H1 (cell line): ENCODE data around the gene TMEM203. TPM values are rescaled to one million over a fixed set of nuclear protein-coding genes. Genes with fewer than 3 reads are reported as not detected.

Source experiments
- CTCF ChIA-PET: fragments of 300-600 bp; sonication (Branson Sonifier 250); formaldehyde crosslinking; loops from one replicate; lab custom pipeline; 2021; ENCODE audit not compliant: partially characterized antibody; lab: Charles Lee
- POLR2A ChIA-PET: fragments of 300-600 bp; sonication (Branson Sonifier 250); formaldehyde crosslinking; loops from one replicate; lab custom pipeline; 2021; ENCODE audit warnings: inconsistent platforms; ENCODE audit not compliant: partially characterized antibody; lab: Charles Lee
- DNase-seq, 2 experiments: peaks; one replicate each; pipeline versions ENCODE4 v3.0.0 to v3.0.0-alpha.2; 2010 to 2022; ENCODE audit warnings: low spot score in 2 of 2, low read depth in 1 of 2, mixed read lengths in 1 of 2
- FAIRE-seq: peaks from 2 replicates; lab custom pipeline; 2011; peaks lifted over from hg19 to GRCh38; lab: Jason Lieb, UNC
- H2AFZ ChIP-seq: 2 replicates; pipeline ENCODE4 v1.8.1; 2012; ENCODE audit warnings: low read length, inconsistent platforms
- H2AK5ac ChIP-seq: 2 replicates; pipeline ENCODE4 v1.6.1; 2013; ENCODE audit warnings: low read depth, low read length
- H2BK120ac ChIP-seq: replicated peaks from 2 replicates; pipeline ENCODE3; 2013; ENCODE audit warnings: low read depth, low read length, inconsistent platforms
- H2BK12ac ChIP-seq: 2 replicates; pipeline ENCODE4 v1.6.1; 2013; ENCODE audit warnings: low read depth, low read length
- H2BK15ac ChIP-seq: 2 replicates; pipeline ENCODE4 v1.6.1; 2013; ENCODE audit warnings: low read length
- H2BK20ac ChIP-seq: 2 replicates; pipeline ENCODE4 v1.6.1; 2013; ENCODE audit warnings: low read length
- H2BK5ac ChIP-seq: 2 replicates; pipeline ENCODE4 v1.6.1; 2013; ENCODE audit warnings: low read depth, low read length
- H3K14ac ChIP-seq: 2 replicates; pipeline ENCODE4 v1.6.1; 2013; ENCODE audit warnings: inconsistent platforms; ENCODE audit not compliant: insufficient read length
- H3K18ac ChIP-seq: 2 replicates; pipeline ENCODE4 v1.6.1; 2013; ENCODE audit warnings: low read length; ENCODE audit errors: extremely low read depth
- H3K23ac ChIP-seq: 2 replicates; pipeline ENCODE4 v1.6.1; 2013; ENCODE audit warnings: inconsistent platforms; ENCODE audit not compliant: insufficient read length
- H3K23me2 ChIP-seq: 2 replicates; pipeline ENCODE4 v1.6.1; 2013; ENCODE audit warnings: low read depth, low read length
- H3K27ac ChIP-seq: 2 replicates; pipeline ENCODE4 v1.6.1; 2011; ENCODE audit warnings: low read depth, low read length, inconsistent platforms
- H3K27me3 ChIP-seq, 4 experiments: replicated peaks in 1 of 4; 1 replicate in 1 of 4; 2 replicates in 3 of 4; pipeline versions ENCODE4 v1.6.1 to v1.8.1; 2011 to 2013; ENCODE audit warnings: low read length in 3 of 4, mild to moderate bottlenecking in 3 of 4, inconsistent platforms in 2 of 4, mixed read lengths in 2 of 4, moderate library complexity in 1 of 4; ENCODE audit not compliant: control insufficient read depth in 3 of 4, insufficient read depth in 3 of 4; ENCODE audit errors: extremely low read depth in 1 of 4
- H3K36me3 ChIP-seq, 4 experiments: 2 replicates each; pipeline versions ENCODE4 v1.6.1 to v1.8.1; 2011 to 2013; ENCODE audit warnings: mild to moderate bottlenecking in 4 of 4, low read length in 3 of 4, moderate library complexity in 2 of 4, control low read depth in 1 of 4, inconsistent platforms in 1 of 4; ENCODE audit not compliant: insufficient read depth in 4 of 4, control insufficient read depth in 2 of 4
- H3K4ac ChIP-seq: replicated peaks from 2 replicates; pipeline ENCODE3; 2013; ENCODE audit warnings: low read length, low read depth, mixed read lengths, inconsistent platforms; ENCODE audit not compliant: insufficient read length
- H3K4me1 ChIP-seq, 4 experiments: replicated peaks in 1 of 4; 1 replicate in 1 of 4; 2 replicates in 3 of 4; pipeline versions ENCODE4 v1.6.1 to v1.8.1; 2011 to 2013; ENCODE audit warnings: low read length in 3 of 4, inconsistent platforms in 2 of 4, mixed read lengths in 1 of 4; ENCODE audit not compliant: insufficient read depth in 4 of 4, control insufficient read depth in 3 of 4
- H3K4me2 ChIP-seq, 2 experiments: 2 replicates each; pipeline versions ENCODE4 v1.6.1 to v1.8.1; 2011 to 2013; ENCODE audit warnings: low read depth in 2 of 2, low read length in 2 of 2, control low read depth in 1 of 2, inconsistent platforms in 1 of 2, mild to moderate bottlenecking in 1 of 2; ENCODE audit not compliant: insufficient read depth in 1 of 2
- H3K4me3 ChIP-seq, 4 experiments: fragments of 200-600, 300-600 bp in 1 of 4; sonication (generic), shearing (Covaris generic), sonication (Bioruptor Twin) in 1 of 4; 2 replicates each; pipeline versions ENCODE4 v1.5.1 to v1.8.1; 2011 to 2016; ENCODE audit warnings: low read length in 4 of 4, low read depth in 3 of 4, control low read depth in 2 of 4, inconsistent platforms in 2 of 4, mild to moderate bottlenecking in 2 of 4, mixed read lengths in 1 of 4, moderate library complexity in 1 of 4; ENCODE audit not compliant: insufficient read depth in 2 of 4; ENCODE audit errors: extremely low read depth in 1 of 4
- H3K56ac ChIP-seq: replicated peaks from 2 replicates; pipeline ENCODE3; 2013; ENCODE audit warnings: low read depth, mild to moderate bottlenecking, mixed read lengths, low read length, inconsistent platforms; ENCODE audit not compliant: insufficient read length
- H3K79me1 ChIP-seq: 2 replicates; pipeline ENCODE4 v1.6.1; 2013; ENCODE audit warnings: low read depth, low read length, control low read depth
- H3K79me2 ChIP-seq, 2 experiments: 2 replicates each; pipeline versions ENCODE4 v1.6.1 to v1.8.1; 2012 to 2013; ENCODE audit warnings: low read length in 2 of 2, mild to moderate bottlenecking in 2 of 2, inconsistent platforms in 1 of 2; ENCODE audit not compliant: insufficient read depth in 2 of 2, control insufficient read depth in 1 of 2
- H3K9ac ChIP-seq, 4 experiments: replicated peaks in 1 of 4; 1 replicate in 1 of 4; 2 replicates in 3 of 4; pipeline versions ENCODE4 v1.6.1 to v1.8.1; 2011 to 2013; ENCODE audit warnings: low read depth in 3 of 4, low read length in 3 of 4, control low read depth in 2 of 4, mild to moderate bottlenecking in 2 of 4, moderate library complexity in 2 of 4, inconsistent platforms in 1 of 4; ENCODE audit errors: extremely low read depth in 1 of 4
- H3K9me3 ChIP-seq, 2 experiments: 2 replicates each; pipeline versions ENCODE4 v1.6.1 to v1.8.1; 2012 to 2013; ENCODE audit warnings: mild to moderate bottlenecking in 2 of 2, moderate library complexity in 2 of 2, control low read depth in 1 of 2, inconsistent platforms in 1 of 2, low read depth in 1 of 2, low read length in 1 of 2, mixed read lengths in 1 of 2; ENCODE audit not compliant: insufficient read depth in 2 of 2
- H4K20me1 ChIP-seq, 2 experiments: replicated peaks in 1 of 2; 2 replicates each; pipeline versions ENCODE3 to v1.8.1; 2011 to 2013; ENCODE audit warnings: inconsistent platforms in 2 of 2, low read length in 2 of 2, mild to moderate bottlenecking in 1 of 2; ENCODE audit not compliant: insufficient read depth in 2 of 2, control insufficient read depth in 1 of 2
- H4K5ac ChIP-seq: 2 replicates; pipeline ENCODE4 v1.6.1; 2013; ENCODE audit warnings: low read length, low read depth, mixed read lengths, inconsistent platforms; ENCODE audit not compliant: insufficient read length
- H4K8ac ChIP-seq: 2 replicates; pipeline ENCODE4 v1.8.0; 2013; ENCODE audit warnings: mild to moderate bottlenecking, moderate library complexity, low read length, inconsistent platforms; ENCODE audit not compliant: insufficient read depth; ENCODE audit errors: extremely low read depth
- H4K91ac ChIP-seq: replicated peaks from 2 replicates; pipeline ENCODE3; 2013; ENCODE audit warnings: low read length, mixed read lengths, inconsistent platforms; ENCODE audit not compliant: insufficient read length
- CHD2 ChIP-seq: IDR thresholded peaks from 2 replicates; pipeline ENCODE4 v1.6.1; 2012; ENCODE audit warnings: low read length, improper control_type of control experiment
- CREB1 ChIP-seq: IDR thresholded peaks from 2 replicates; pipeline ENCODE4 v1.6.1; 2012; ENCODE audit warnings: inconsistent platforms
- CTBP2 ChIP-seq: IDR thresholded peaks from 2 replicates; pipeline ENCODE4 v1.7.0; 2011; ENCODE audit warnings: borderline replicate concordance, mild to moderate bottlenecking, moderate library complexity, mixed read lengths, low read length; ENCODE audit not compliant: insufficient read depth, insufficient read length
- KDM1A ChIP-seq: fragments of 200-600, 300-600 bp; sonication (generic); IDR thresholded peaks from 2 replicates; pipeline ENCODE4 v1.7.1; 2016; ENCODE audit warnings: mild to moderate bottlenecking, low read length, borderline replicate concordance
- KDM4A ChIP-seq: IDR thresholded peaks from one replicate; pipeline ENCODE4 v1.7.1; 2012; ENCODE audit warnings: low read depth, mild to moderate bottlenecking, moderate library complexity, low read length, inconsistent platforms; ENCODE audit not compliant: severe bottlenecking
- MAX ChIP-seq: IDR thresholded peaks from 2 replicates; pipeline ENCODE4 v1.6.1; 2012; ENCODE audit warnings: inconsistent platforms
- POLR2A ChIP-seq, 2 experiments: IDR thresholded peaks; 1 replicate in 1 of 2; 2 replicates in 1 of 2; pipeline ENCODE4 v1.6.1; 2011; ENCODE audit warnings: low read depth in 2 of 2, low read length in 2 of 2, mild to moderate bottlenecking in 2 of 2; ENCODE audit errors: control extremely low read depth in 1 of 2
- RBBP5 ChIP-seq: IDR thresholded peaks from 2 replicates; pipeline ENCODE4 v1.7.1; 2012; ENCODE audit warnings: low read depth, mild to moderate bottlenecking, inconsistent platforms, low read length, moderate library complexity, borderline replicate concordance
- WGBS, 2 experiments: shearing (Covaris generic) in 1 of 2; methylation state at CpG; one replicate each; pipeline versions ENCODE4 v1.1.6 to v1.1.7; 2013 to 2015; ENCODE audit warnings: low lambda C conversion rate in 2 of 2, mixed read lengths in 2 of 2, inconsistent platforms in 1 of 2, low coverage in 1 of 2, missing lambda C conversion rate in 1 of 2; ENCODE audit not compliant: insufficient replicate concordance in 2 of 2, insufficient coverage in 1 of 2, insufficient read length in 1 of 2; ENCODE audit errors: extremely low coverage in 1 of 2, missing lambda C conversion rate in 1 of 2; 5-methylcytosine and 5-hydroxymethylcytosine counted together
- polyA plus RNA-seq, 7 experiments: library from polyadenylated mRNA; depleted of rRNA in 3 of 7; stranded (reverse) in 5 of 7; unstranded in 2 of 7; fragments of >200 nt in 5 of 7; fragments of 200-250 nt in 2 of 7; gene quantifications; 1 replicate in 5 of 7; 2 replicates in 1 of 7; 4 replicates in 1 of 7; pipeline versions ENCODE4 v1.2.1 to v1.2.3, GENCODE V29; 2011 to 2013; ENCODE audit warnings: missing spikeins in 2 of 7, mixed read lengths in 2 of 7
- total RNA-seq: library from RNA; stranded (reverse); fragmentation: NEBNext Ultra II Directional; extraction: Animal tissue kit (Norgen Biotek cat#: 25700); gene quantifications from 2 replicates; pipeline ENCODE4 v1.2.1, GENCODE V29; 2021

The TMEM203 gene
- total and polyA plus RNA-seq, 2 of the 8 experiments (the other 6 are each of a cell fraction or from before 2014, with no cell fraction given) = 44.1 to 57.1 TPM

GRCh38 chr9:137156567-137157375, 48.7 kb downstream of the TMEM203 start:
- peak in 1 of 2 experiments; percentile 88 for DNase-seq
- WGBS, 2 experiments = 13% methylated on average over 39 of the region's 65 CpGs; no CpG with 5 or more reads in 1 of the 2 experiments
- peak overlapping the region; percentile 32 to 58 (median 49) for H3K4me3 ChIP-seq

More at GRCh38 chr9:137156567-137157375, 48.7 kb downstream of the TMEM203 start:
- no peaks in the 10 kb centered on the region; a peak in 1 of 4 replicates for H3K79me2 ChIP-seq
- H3K9me3 ChIP-seq = peaks cover 0 to 7% of the 10 kb centered on the region in 2 experiments; a peak in 3 of 4 replicates
- H2BK15ac ChIP-seq = peak overlapping the region; percentile 81; the same call in 1 of the 2 replicates
- no peak overlapping the region for H3K23ac ChIP-seq
- ChIA-PET POLR2A (interaction anchor here (0.9 to 2.9 kb wide), 4 partner anchors 12 to 86 kb away, joined by 3 to 7 read pairs (median 3); partner anchors contain the start of genes ANAPC2 and LRRC26), CTCF (interaction anchor here (0.6 to 1.6 kb wide), 8 partner anchors 11 to 122 kb away, joined by 3 to 6 read pairs (median 4); no protein-coding TSS in a partner anchor)
- no peak overlapping the region for H2BK120ac ChIP-seq
- H4K8ac ChIP-seq = no peak overlapping the region; the same call in 1 of the 2 replicates
- H2AK5ac ChIP-seq = no peak overlapping the region
- H3K79me1 ChIP-seq = no peaks in the 10 kb centered on the region
- H3K56ac ChIP-seq = no peak overlapping the region
- H3K27ac ChIP-seq = no peak overlapping the region
- H3K9ac ChIP-seq = 0 out of 7 replicates have a peak overlapping the region, but pooled peaks of 1 of the 4 experiments have one; percentile 10
- no peak for FAIRE-seq
- no peak overlapping the region for H3K4ac ChIP-seq
- no peak overlapping the region; the same call in 1 of the 2 replicates for H3K18ac ChIP-seq
- H3K27me3 ChIP-seq = peaks cover 32 to 68% (median 66%) of the 10 kb centered on the region in 4 experiments
- H4K20me1 ChIP-seq = peaks cover 3 to 30% of the 10 kb centered on the region in 2 experiments
- no peak overlapping the region for H4K91ac ChIP-seq
- H3K4me1 ChIP-seq = peaks cover 0 to 10% (median 6%) of the 10 kb centered on the region in 4 experiments; a peak in 5 of 7 replicates
- H2AFZ ChIP-seq = peak overlapping the region; percentile 10; the same call in 1 of the 2 replicates
- no peak overlapping the region for H3K14ac ChIP-seq
- H4K5ac ChIP-seq = no peak overlapping the region
- H2BK20ac ChIP-seq = no peak overlapping the region
- H3K36me3 ChIP-seq = no peaks in the 10 kb centered on the region; a peak in 1 of 8 replicates
- H3K23me2 ChIP-seq = peaks cover 9% of the 10 kb centered on the region
- H2BK5ac ChIP-seq = no peak overlapping the region; the same call in 1 of the 2 replicates
- peak overlapping the region; percentile 75 to 78 for H3K4me2 ChIP-seq
- TF ChIP-seq RBBP5 = peak; percentile 37; the same call in 1 of the 2 replicates
- TF ChIP-seq CREB1 = 0 out of 2 replicates have a peak, but pooled peaks have one; percentile 2
- TF ChIP-seq CHD2 = no peak
- TF ChIP-seq CTBP2 = no peak
- TF ChIP-seq KDM1A = no peak
- TF ChIP-seq MAX = 0 out of 2 replicates have a peak, but pooled peaks have one; percentile 11
- TF ChIP-seq KDM4A = peak; percentile 92
- no peak for TF ChIP-seq POLR2A (IDR thresholded peaks at IDR 0.05; ENCODE audit: control extremely low read depth in 1 of 2, low read depth in 2 of 2, low read length in 2 of 2)
- H2BK12ac ChIP-seq = peak overlapping the region; percentile 68; the same call in 1 of the 2 replicates
